Ishikawa (cell line): ENCODE results near the gene ENTREP1.

Experiments used
- CREB1 ChIP-seq: IDR thresholded peaks from 2 replicates; pipeline ENCODE4 v1.6.1; 2012; ENCODE audit warnings: low read depth
- EP300 ChIP-seq: IDR thresholded peaks from 2 replicates; pipeline ENCODE4 v1.6.1; 2012; ENCODE audit warnings: borderline replicate concordance
- FOXM1 ChIP-seq: IDR thresholded peaks from 2 replicates; pipeline ENCODE4 v1.6.1; 2012; ENCODE audit warnings: low read depth, borderline replicate concordance
- MAX ChIP-seq: IDR thresholded peaks from 2 replicates; pipeline ENCODE4 v1.6.1; 2012
- YY1 ChIP-seq: IDR thresholded peaks from 2 replicates; pipeline ENCODE4 v1.6.1; 2012; ENCODE audit warnings: low read depth

GRCh38 chr9:69355232-69355631 is 30.2 kb downstream of the ENTREP1 start:
- TF ChIP-seq EP300, result no peak
- no peak for TF ChIP-seq YY1
- no peak for TF ChIP-seq MAX
- TF ChIP-seq CREB1, result no peak
- no peak for TF ChIP-seq FOXM1
